Measurements from ENCODE around the gene KRT6A. TPM values are rescaled to one million over a fixed set of nuclear protein-coding genes. Genes with fewer than 3 reads are reported as not detected.

KRT6A gene
- total RNA-seq, 1 donor from 2014 or later: not detected

DNA sequence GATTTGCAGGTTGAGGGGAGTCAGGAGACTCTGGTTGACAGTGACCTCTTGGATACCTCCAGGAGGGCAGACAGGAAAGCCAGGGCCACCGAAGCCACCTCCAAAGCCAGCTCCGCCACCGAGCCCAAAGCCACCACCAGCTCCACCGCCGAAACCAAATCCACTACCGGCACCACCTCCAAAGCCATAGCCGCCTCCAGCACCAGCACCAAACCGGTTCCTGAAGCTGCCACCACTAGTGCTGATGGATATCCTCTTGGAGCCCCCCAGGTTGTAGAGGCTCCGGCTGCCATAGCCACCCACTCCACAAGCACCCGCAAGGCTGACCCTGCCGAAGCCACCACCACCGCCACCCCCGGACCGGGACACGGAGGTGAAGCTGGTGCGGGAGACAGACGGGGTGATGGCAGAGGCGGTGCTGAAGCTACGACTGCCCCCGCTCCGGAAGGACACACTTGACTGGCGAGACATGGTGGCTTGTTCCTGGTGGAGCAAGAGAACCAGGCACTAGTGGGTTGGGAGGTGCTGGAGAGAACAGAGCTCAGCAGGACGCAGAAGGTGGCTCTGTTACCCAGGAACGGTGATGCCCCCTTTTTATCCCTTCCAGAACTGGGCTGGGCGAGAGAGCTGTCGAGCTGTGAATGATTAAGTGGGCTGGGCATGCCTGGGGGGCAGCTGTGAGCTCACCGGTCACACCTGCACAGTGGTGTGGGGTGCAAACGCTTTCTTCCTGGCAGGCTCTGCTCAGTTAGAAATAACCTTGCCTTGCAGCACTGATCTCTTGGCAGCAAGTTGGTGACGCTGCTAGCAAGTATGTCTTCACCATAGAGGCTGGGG, 27.0 kb upstream of the KRT6A start, which contains the start of gene KRT5:
TSS of gene KRT5 (minus strand) at position 569 of the 837 bp plus-strand sequence. CDS start at position 471, 98 bp downstream.
- Histone ChIP-seq H3K27me3 (no peaks in the 10 kb centered on the region), H3K4me2 (no peak within 1 kb of the TSS), H3K27ac (no peak within 1 kb of the TSS), H3K9ac (no peak within 1 kb of the TSS), H3F3A (ENCODE audit: low read depth) (no peaks in the 10 kb centered on the region), H2AFZ (replicated peaks) (no peak within 1 kb of the TSS), H3K4me1 (no peaks in the 10 kb centered on the region), H4K20me1 (ENCODE audit: low read depth) (no peaks in the 10 kb centered on the region), H3K9me3 (ENCODE audit: low read depth) (no peaks in the 10 kb centered on the region), H3K79me2 (ENCODE audit: low read depth) (no peaks in the 10 kb centered on the region), H3K36me3 (no peaks in the 10 kb centered on the region), H3K4me3 (no peak within 1 kb of the TSS)
- Mint-ChIP-seq H3K36me3 (no peaks in the 10 kb centered on the region), H3K27me3 (ENCODE audit: insufficient read depth, low read depth) (peaks cover 11% of the 10 kb centered on the region), H3K4me1 (peaks cover 6% of the 10 kb centered on the region), H3K4me3 (no peak within 1 kb of the TSS), H3K27ac (no peak within 1 kb of the TSS), H3K9me3 (no peaks in the 10 kb centered on the region)
- no peak for DNase-seq (ENCODE audit: low spot score)
- no peak for TF ChIP-seq EZH2phosphoT487 (IDR thresholded peaks at IDR 0.05)
- TF ChIP-seq, protein P1, sequence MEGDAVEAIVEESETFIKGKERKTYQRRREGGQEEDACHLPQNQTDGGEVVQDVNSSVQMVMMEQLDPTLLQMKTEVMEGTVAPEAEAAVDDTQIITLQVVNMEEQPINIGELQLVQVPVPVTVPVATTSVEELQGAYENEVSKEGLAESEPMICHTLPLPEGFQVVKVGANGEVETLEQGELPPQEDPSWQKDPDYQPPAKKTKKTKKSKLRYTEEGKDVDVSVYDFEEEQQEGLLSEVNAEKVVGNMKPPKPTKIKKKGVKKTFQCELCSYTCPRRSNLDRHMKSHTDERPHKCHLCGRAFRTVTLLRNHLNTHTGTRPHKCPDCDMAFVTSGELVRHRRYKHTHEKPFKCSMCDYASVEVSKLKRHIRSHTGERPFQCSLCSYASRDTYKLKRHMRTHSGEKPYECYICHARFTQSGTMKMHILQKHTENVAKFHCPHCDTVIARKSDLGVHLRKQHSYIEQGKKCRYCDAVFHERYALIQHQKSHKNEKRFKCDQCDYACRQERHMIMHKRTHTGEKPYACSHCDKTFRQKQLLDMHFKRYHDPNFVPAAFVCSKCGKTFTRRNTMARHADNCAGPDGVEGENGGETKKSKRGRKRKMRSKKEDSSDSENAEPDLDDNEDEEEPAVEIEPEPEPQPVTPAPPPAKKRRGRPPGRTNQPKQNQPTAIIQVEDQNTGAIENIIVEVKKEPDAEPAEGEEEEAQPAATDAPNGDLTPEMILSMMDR (IDR thresholded peaks at IDR 0.05): no peak

DNA sequence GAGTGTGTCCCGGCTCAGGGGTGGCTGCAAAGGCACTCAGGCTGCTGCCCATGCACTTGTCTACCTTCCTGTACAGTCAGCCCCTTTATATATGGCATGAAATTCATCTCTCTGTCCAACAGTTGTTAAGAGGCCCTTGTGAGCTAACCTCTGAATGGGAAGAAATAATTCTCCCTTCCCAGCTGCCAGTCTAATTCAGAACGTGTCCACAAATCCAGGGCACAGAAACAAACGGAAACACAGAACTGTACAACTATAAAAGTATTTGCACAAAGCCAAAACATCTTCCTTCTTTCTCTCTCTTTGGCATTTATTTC, 26.3 kb upstream of the KRT6A start:
- no peaks in the 10 kb centered on the region for H4K20me1 ChIP-seq (ENCODE audit: low read depth)
- Mint-ChIP-seq H3K36me3 (no peaks in the 10 kb centered on the region), H3K9me3 (no peaks in the 10 kb centered on the region), H3K27me3 (ENCODE audit: insufficient read depth, low read depth) (peaks cover 12% of the 10 kb centered on the region), H3K27ac (no peak overlapping the region), H3K4me3 (no peak overlapping the region), H3K4me1 (no peaks in the 10 kb centered on the region)
- H3K9ac ChIP-seq: no peak overlapping the region
- no peaks in the 10 kb centered on the region for H3K36me3 ChIP-seq
- H3K27ac ChIP-seq: no peak overlapping the region
- DNase-seq (ENCODE audit: low spot score): no peak
- H2AFZ ChIP-seq (replicated peaks): no peak overlapping the region
- H3K79me2 ChIP-seq (ENCODE audit: low read depth): no peaks in the 10 kb centered on the region
- no peaks in the 10 kb centered on the region for H3F3A ChIP-seq (ENCODE audit: low read depth)
- H3K4me2 ChIP-seq: no peak overlapping the region
- TF ChIP-seq EZH2phosphoT487 (IDR thresholded peaks at IDR 0.05) (no peak), EZH2 (IDR thresholded peaks at IDR 0.05) (no peak)
- TF ChIP-seq, protein P1 (IDR thresholded peaks at IDR 0.05): no peak
- no peaks in the 10 kb centered on the region for H3K4me1 ChIP-seq
- H3K4me3 ChIP-seq: no peak overlapping the region
- H3K27me3 ChIP-seq: no peaks in the 10 kb centered on the region
- H3K9me3 ChIP-seq (ENCODE audit: low read depth): no peaks in the 10 kb centered on the region

DNA sequence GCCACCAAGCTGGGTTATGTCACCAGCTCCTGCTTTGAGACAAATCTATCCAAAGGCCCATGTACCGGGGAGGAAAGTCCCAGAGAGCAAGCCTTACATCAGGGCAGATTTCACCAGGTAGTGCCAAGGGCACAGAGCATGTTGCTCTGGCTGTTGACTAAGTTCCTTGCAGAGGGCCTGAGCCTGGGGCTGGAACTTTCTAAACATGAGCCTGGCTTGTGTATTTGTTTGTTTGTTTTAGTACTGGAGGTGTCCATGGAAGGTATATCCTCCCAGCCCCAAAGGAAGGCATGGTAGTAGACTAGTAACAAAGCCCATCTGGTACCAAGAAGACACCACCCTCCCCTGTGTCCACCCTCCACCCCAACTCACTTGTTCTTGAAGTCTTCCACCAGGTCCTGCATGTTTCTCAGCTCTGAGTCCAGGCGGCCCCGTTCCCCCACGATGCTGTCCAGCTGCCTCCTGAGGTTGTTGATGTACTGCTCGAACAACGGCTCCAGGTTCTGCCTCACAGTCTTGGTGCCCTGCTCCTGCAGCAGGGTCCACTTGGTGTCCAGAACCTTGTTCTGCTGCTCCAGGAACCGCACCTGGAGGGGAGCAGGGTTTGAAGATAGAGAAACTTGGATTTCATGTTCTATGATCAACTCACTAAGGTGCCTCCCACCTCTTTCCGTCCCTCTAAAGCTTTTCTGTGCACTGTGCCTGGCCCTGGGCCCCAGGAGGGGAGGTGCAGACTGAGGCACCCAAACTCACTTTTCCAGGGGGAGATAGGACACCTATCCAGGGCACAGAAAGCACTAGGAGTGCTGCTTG, 25.7 kb upstream of the KRT6A start:
- Histone ChIP-seq H3F3A (ENCODE audit: low read depth) (no peaks in the 10 kb centered on the region), H4K20me1 (ENCODE audit: low read depth) (no peaks in the 10 kb centered on the region), H3K4me3 (no peak overlapping the region), H3K27me3 (no peaks in the 10 kb centered on the region), H3K27ac (no peak overlapping the region), H3K9ac (no peak overlapping the region), H3K4me2 (no peak overlapping the region), H3K4me1 (no peaks in the 10 kb centered on the region), H2AFZ (replicated peaks) (no peak overlapping the region), H3K9me3 (ENCODE audit: low read depth) (no peaks in the 10 kb centered on the region), H3K79me2 (ENCODE audit: low read depth) (no peaks in the 10 kb centered on the region), H3K36me3 (no peaks in the 10 kb centered on the region)
- no peak overlapping the region for H3K4me3 Mint-ChIP-seq
- no peak overlapping the region for H3K27ac Mint-ChIP-seq
- no peaks in the 10 kb centered on the region for H3K36me3 Mint-ChIP-seq
- TF ChIP-seq, protein P1 (IDR thresholded peaks at IDR 0.05): no peak
- TF ChIP-seq EZH2phosphoT487 (IDR thresholded peaks at IDR 0.05) (no peak), EZH2 (IDR thresholded peaks at IDR 0.05) (no peak)
- H3K27me3 Mint-ChIP-seq (ENCODE audit: insufficient read depth, low read depth): peaks cover 12% of the 10 kb centered on the region
- H3K4me1 Mint-ChIP-seq: no peaks in the 10 kb centered on the region
- no peak for DNase-seq (ENCODE audit: low spot score)
- no peaks in the 10 kb centered on the region for H3K9me3 Mint-ChIP-seq

Data from neural progenitor cell (in vitro differentiated cells).